Measurements from ENCODE around the gene SIPA1L2.

Gene SIPA1L2

GRCh38 chr1:232598133-232598532 lies 31.8 kb downstream of the SIPA1L2 start:
- TF ChIP-seq, protein P1, sequence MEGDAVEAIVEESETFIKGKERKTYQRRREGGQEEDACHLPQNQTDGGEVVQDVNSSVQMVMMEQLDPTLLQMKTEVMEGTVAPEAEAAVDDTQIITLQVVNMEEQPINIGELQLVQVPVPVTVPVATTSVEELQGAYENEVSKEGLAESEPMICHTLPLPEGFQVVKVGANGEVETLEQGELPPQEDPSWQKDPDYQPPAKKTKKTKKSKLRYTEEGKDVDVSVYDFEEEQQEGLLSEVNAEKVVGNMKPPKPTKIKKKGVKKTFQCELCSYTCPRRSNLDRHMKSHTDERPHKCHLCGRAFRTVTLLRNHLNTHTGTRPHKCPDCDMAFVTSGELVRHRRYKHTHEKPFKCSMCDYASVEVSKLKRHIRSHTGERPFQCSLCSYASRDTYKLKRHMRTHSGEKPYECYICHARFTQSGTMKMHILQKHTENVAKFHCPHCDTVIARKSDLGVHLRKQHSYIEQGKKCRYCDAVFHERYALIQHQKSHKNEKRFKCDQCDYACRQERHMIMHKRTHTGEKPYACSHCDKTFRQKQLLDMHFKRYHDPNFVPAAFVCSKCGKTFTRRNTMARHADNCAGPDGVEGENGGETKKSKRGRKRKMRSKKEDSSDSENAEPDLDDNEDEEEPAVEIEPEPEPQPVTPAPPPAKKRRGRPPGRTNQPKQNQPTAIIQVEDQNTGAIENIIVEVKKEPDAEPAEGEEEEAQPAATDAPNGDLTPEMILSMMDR (IDR thresholded peaks at IDR 0.05; ENCODE audit: low read length, missing control alignments) = no peak
- no peak for DNase-seq (ENCODE audit: low read depth)
- H3K4me3 ChIP-seq (replicated peaks; ENCODE audit: low read depth, low read length) = no peak overlapping the region

DNA sequence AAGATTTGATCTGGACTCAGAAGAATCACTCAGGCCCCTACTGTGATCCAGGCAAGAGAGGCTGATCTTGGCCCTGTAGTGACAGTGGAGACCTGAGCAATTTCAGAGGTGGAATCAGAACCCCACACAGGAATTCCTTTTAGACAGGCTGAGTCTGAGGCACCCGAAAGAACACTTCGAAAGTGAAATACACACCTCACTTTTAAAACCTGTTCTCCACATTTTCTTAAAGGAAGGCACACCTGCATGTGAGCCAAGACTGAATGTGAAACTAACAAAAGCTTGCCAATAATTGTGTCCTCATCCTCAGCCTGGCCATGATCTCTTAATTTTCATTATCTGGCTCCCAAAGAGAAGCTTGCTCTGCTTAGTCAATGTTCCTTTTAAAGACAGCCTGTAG lies 32.2 kb downstream of the SIPA1L2 start:
- H3K4me3 ChIP-seq (replicated peaks; ENCODE audit: low read depth, low read length) = no peak overlapping the region
- no peak for DNase-seq (ENCODE audit: low read depth)
- TF ChIP-seq, protein P1 (IDR thresholded peaks at IDR 0.05; ENCODE audit: low read length, missing control alignments) = no peak

GRCh38 chr1:232596666-232597303 lies 33.1 kb downstream of the SIPA1L2 start:
- TF ChIP-seq, protein P1 (IDR thresholded peaks at IDR 0.05; ENCODE audit: low read length, missing control alignments) = no peak
- no peak overlapping the region for H3K4me3 ChIP-seq (replicated peaks; ENCODE audit: low read depth, low read length)
- no peak for DNase-seq (ENCODE audit: low read depth)

- no peak for DNase-seq (ENCODE audit: low read depth)
- TF ChIP-seq, protein P1 (IDR thresholded peaks at IDR 0.05; ENCODE audit: low read length, missing control alignments) = no peak
These were observed 34.9 kb downstream of the SIPA1L2 start for GRCh38 chr1:232594768-232595698.

DNA sequence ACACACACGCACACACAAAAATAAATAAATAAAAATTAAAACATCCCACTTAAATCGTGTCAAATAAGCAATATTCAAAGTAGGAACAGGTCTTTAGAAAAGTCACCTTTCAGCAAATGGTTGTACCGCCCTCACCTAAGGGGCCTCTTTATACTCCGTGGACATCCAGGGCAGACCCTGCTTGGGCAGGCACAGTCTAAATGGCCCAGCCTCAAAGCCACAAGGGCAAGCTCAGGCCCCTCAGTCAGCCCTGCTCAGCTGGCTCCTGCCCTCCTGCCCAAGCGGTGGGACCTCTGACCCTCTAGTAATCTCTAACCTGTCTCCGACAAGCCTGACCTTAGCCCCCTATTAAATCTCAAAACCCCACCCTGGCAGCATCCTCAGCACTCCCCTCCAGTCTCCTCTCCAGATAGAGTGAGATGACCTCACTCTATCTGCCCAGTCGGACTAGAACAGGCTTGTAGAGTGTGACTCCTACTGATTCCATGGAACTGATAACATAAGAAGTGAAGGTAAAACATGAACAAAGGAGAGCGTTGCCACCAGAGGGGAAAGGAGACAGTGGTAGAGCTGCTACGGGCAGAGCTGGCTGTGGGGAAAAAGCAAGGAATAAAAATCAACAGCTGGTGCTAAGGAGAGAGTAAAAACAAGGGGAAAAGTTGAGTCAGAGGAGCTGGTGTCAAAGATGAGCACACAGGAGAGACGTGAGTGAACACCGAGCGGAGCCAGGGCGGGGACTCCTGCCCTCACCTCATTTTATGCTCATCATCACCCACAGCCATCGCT lies 36.0 kb downstream of the SIPA1L2 start:
- no peak overlapping the region for H3K4me3 ChIP-seq (replicated peaks; ENCODE audit: low read depth, low read length)
- TF ChIP-seq, protein P1 (IDR thresholded peaks at IDR 0.05; ENCODE audit: low read length, missing control alignments) = no peak
- DNase-seq (ENCODE audit: low read depth) = no peak

More at GRCh38 chr1:232594768-232595698, 34.9 kb downstream of the SIPA1L2 start:
- no peak overlapping the region for H3K4me3 ChIP-seq (replicated peaks; ENCODE audit: low read depth, low read length)

DNA sequence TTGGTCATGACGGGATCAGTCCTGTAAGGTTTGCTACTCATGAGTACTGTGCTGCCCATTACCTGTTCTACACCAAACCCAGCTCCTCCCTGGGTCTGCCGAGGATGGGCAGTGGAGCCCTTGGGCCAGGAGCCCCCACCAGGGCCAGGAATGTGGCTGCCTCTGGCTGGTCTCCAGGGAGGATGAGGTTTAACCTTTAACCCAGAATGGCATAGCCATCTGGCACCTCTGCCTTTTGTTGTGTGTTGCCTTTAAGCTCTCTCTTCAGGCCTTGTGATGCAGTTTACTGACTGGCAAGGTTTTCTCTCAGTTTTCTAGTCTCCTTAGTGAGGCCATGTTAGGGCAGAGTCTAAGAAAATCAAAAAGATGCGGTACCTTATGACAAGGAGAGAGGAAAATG lies 38.6 kb downstream of the SIPA1L2 start:
- DNase-seq (ENCODE audit: low read depth) = no peak

More for the DNA sequence above, 38.6 kb downstream of the SIPA1L2 start:
- TF ChIP-seq, protein P1 (IDR thresholded peaks at IDR 0.05; ENCODE audit: low read length, missing control alignments) = no peak
- no peak overlapping the region for H3K4me3 ChIP-seq (replicated peaks; ENCODE audit: low read depth, low read length)
